Activated T-helper 17 cell treated with anti-CD3 and anti-CD28 coated beads, Interleukin-2, amount 50 U/mL, for 72 hours (primary cell): ENCODE data around the gene NCOA6. TPM values are rescaled to one million over a fixed set of nuclear protein-coding genes. Genes with fewer than 3 reads are reported as not detected.
"Not testable (repeated sequence)": the region's sequence is repeated elsewhere in the genome, so short reads cannot be mapped to it uniquely, and the experiment has no call there.

Experiments
- ATAC-seq: fragments of 150-1000 bp; cut with Tn5 transposase; replicated peaks from 2 replicates; pipeline ENCODE4 v1.10.0; 2021; ENCODE audit warnings: mild to moderate bottlenecking, moderate library complexity
- H3K27ac Mint-ChIP-seq: one replicate; pipeline ENCODE4 v1.8.0; 2022; ENCODE audit warnings: mixed read lengths
- H3K27me3 Mint-ChIP-seq: one replicate; pipeline ENCODE4 v1.8.0; 2022; ENCODE audit warnings: mixed read lengths
- H3K36me3 Mint-ChIP-seq: one replicate; pipeline ENCODE4 v1.8.0; 2022; ENCODE audit warnings: low read depth, mild to moderate bottlenecking, mixed read lengths
- H3K4me1 Mint-ChIP-seq: one replicate; pipeline ENCODE4 v1.8.0; 2022; ENCODE audit warnings: mixed read lengths
- H3K4me3 Mint-ChIP-seq: one replicate; pipeline ENCODE4 v1.8.0; 2022; ENCODE audit warnings: mild to moderate bottlenecking, mixed read lengths
- H3K9me3 Mint-ChIP-seq: one replicate; pipeline ENCODE4 v1.8.0; 2022; ENCODE audit warnings: mixed read lengths
- total RNA-seq, 2 donors: library from RNA; stranded (reverse); gene quantifications; one replicate each; pipeline ENCODE4 v1.2.3, GENCODE V29; 2022

NCOA6 gene
- total RNA-seq, 2 donors from 2014 or later, result 20.8 to 25.3 TPM

- peaks cover 7% of the 10 kb centered on the region for H3K36me3 Mint-ChIP-seq
- H3K4me3 Mint-ChIP-seq, result no peak overlapping the region
- H3K9me3 Mint-ChIP-seq, result no peaks in the 10 kb centered on the region
- H3K4me1 Mint-ChIP-seq, result peaks cover 8% of the 10 kb centered on the region
- no peak for ATAC-seq
- H3K27ac Mint-ChIP-seq, result no peak overlapping the region
- H3K27me3 Mint-ChIP-seq, result no peaks in the 10 kb centered on the region
These were observed 16.9 kb downstream of the NCOA6 start for GRCh38 chr20:34808583-34808982.

- not testable (repeated sequence) for H3K27me3 Mint-ChIP-seq, H3K36me3 Mint-ChIP-seq, H3K4me3 Mint-ChIP-seq, H3K27ac Mint-ChIP-seq, ATAC-seq, H3K4me1 Mint-ChIP-seq, H3K9me3 Mint-ChIP-seq
These were observed 17.4 kb downstream of the NCOA6 start for GRCh38 chr20:34807944-34808465.

- H3K4me3 Mint-ChIP-seq, result no peak overlapping the region
- peaks cover 14% of the 10 kb centered on the region for H3K4me1 Mint-ChIP-seq
- ATAC-seq, result no peak
- H3K27ac Mint-ChIP-seq, result no peak overlapping the region
- no peaks in the 10 kb centered on the region for H3K9me3 Mint-ChIP-seq
- no peaks in the 10 kb centered on the region for H3K27me3 Mint-ChIP-seq
- H3K36me3 Mint-ChIP-seq, result peaks cover 14% of the 10 kb centered on the region
These were observed 19.2 kb downstream of the NCOA6 start for GRCh38 chr20:34806255-34806654.

GRCh38 chr20:34798871-34799270 is 26.6 kb downstream of the NCOA6 start:
- no peak for ATAC-seq
- Mint-ChIP-seq H3K27me3 (no peaks in the 10 kb centered on the region), H3K27ac (no peak overlapping the region), H3K9me3 (no peaks in the 10 kb centered on the region), H3K4me1 (peaks cover 27% of the 10 kb centered on the region), H3K4me3 (no peak overlapping the region), H3K36me3 (peaks cover 7% of the 10 kb centered on the region)

- Mint-ChIP-seq H3K4me3 (no peak overlapping the region), H3K36me3 (peaks cover 7% of the 10 kb centered on the region), H3K27me3 (no peaks in the 10 kb centered on the region), H3K27ac (no peak overlapping the region), H3K4me1 (peaks cover 27% of the 10 kb centered on the region), H3K9me3 (no peaks in the 10 kb centered on the region)
- ATAC-seq, result no peak
These were observed 27.1 kb downstream of the NCOA6 start for GRCh38 chr20:34798328-34798727.

- Mint-ChIP-seq H3K36me3 (peaks cover 7% of the 10 kb centered on the region), H3K27ac (no peak overlapping the region), H3K27me3 (no peaks in the 10 kb centered on the region), H3K4me3 (no peak overlapping the region), H3K9me3 (no peaks in the 10 kb centered on the region), H3K4me1 (peaks cover 27% of the 10 kb centered on the region)
- no peak for ATAC-seq
These were observed 28.1 kb downstream of the NCOA6 start for GRCh38 chr20:34797012-34797995.

GRCh38 chr20:34794006-34794585 is 31.4 kb downstream of the NCOA6 start:
- peaks cover 23% of the 10 kb centered on the region for H3K36me3 Mint-ChIP-seq
- no peak overlapping the region for H3K4me3 Mint-ChIP-seq
- peaks cover 13% of the 10 kb centered on the region for H3K4me1 Mint-ChIP-seq
- no peaks in the 10 kb centered on the region for H3K27me3 Mint-ChIP-seq
- H3K27ac Mint-ChIP-seq, result no peak overlapping the region
- no peak for ATAC-seq
- H3K9me3 Mint-ChIP-seq, result no peaks in the 10 kb centered on the region

GRCh38 chr20:34792687-34793363 is 32.6 kb downstream of the NCOA6 start:
- Mint-ChIP-seq H3K27me3 (no peaks in the 10 kb centered on the region), H3K9me3 (no peaks in the 10 kb centered on the region), H3K4me1 (peaks cover 7% of the 10 kb centered on the region), H3K27ac (no peak overlapping the region), H3K36me3 (peaks cover 23% of the 10 kb centered on the region), H3K4me3 (no peak overlapping the region)
- no peak for ATAC-seq

GRCh38 chr20:34791289-34792020 is 34.0 kb downstream of the NCOA6 start:
- ATAC-seq, result no peak
- Mint-ChIP-seq H3K27me3 (no peaks in the 10 kb centered on the region), H3K4me1 (peaks cover 7% of the 10 kb centered on the region), H3K27ac (peak overlapping the region; percentile 22), H3K4me3 (no peak overlapping the region), H3K36me3 (peaks cover 29% of the 10 kb centered on the region), H3K9me3 (no peaks in the 10 kb centered on the region)

GRCh38 chr20:34781220-34781619 is 44.2 kb downstream of the NCOA6 start:
- H3K4me3 Mint-ChIP-seq, result no peak overlapping the region
- peaks cover 32% of the 10 kb centered on the region for H3K36me3 Mint-ChIP-seq
- no peaks in the 10 kb centered on the region for H3K9me3 Mint-ChIP-seq
- peaks cover under 1% of the 10 kb centered on the region for H3K4me1 Mint-ChIP-seq
- no peaks in the 10 kb centered on the region for H3K27me3 Mint-ChIP-seq
- no peak for ATAC-seq
- no peak overlapping the region for H3K27ac Mint-ChIP-seq

GRCh38 chr20:34780291-34780690 is 45.2 kb downstream of the NCOA6 start:
- not testable (repeated sequence) for H3K4me3 Mint-ChIP-seq, ATAC-seq, H3K27me3 Mint-ChIP-seq, H3K27ac Mint-ChIP-seq, H3K9me3 Mint-ChIP-seq, H3K4me1 Mint-ChIP-seq
- peaks cover 41% of the 10 kb centered on the region for H3K36me3 Mint-ChIP-seq

- ATAC-seq, result no peak
- Mint-ChIP-seq H3K27ac (no peak overlapping the region), H3K4me1 (no peaks in the 10 kb centered on the region), H3K9me3 (no peaks in the 10 kb centered on the region), H3K27me3 (no peaks in the 10 kb centered on the region), H3K36me3 (peaks cover 59% of the 10 kb centered on the region), H3K4me3 (no peak overlapping the region)
These were observed 49.3 kb downstream of the NCOA6 start for GRCh38 chr20:34776177-34776576.

- Mint-ChIP-seq H3K4me1 (no peaks in the 10 kb centered on the region), H3K9me3 (no peaks in the 10 kb centered on the region), H3K27ac (peak overlapping the region; percentile 25), H3K27me3 (no peaks in the 10 kb centered on the region), H3K4me3 (no peak overlapping the region), H3K36me3 (peaks cover 52% of the 10 kb centered on the region)
- no peak for ATAC-seq
These were observed 50.6 kb downstream of the NCOA6 start for GRCh38 chr20:34774886-34775285.

- H3K9me3 Mint-ChIP-seq, result no peaks in the 10 kb centered on the region
These were observed 51.0 kb downstream of the NCOA6 start for GRCh38 chr20:34774449-34774848.

More at GRCh38 chr20:34774449-34774848, 51.0 kb downstream of the NCOA6 start:
- peak overlapping the region; percentile 25 for H3K27ac Mint-ChIP-seq
- no peak for ATAC-seq
- H3K27me3 Mint-ChIP-seq, result no peaks in the 10 kb centered on the region
- no peak overlapping the region for H3K4me3 Mint-ChIP-seq
- no peaks in the 10 kb centered on the region for H3K4me1 Mint-ChIP-seq
- peaks cover 52% of the 10 kb centered on the region for H3K36me3 Mint-ChIP-seq
